ENCODE results near the gene ITGB5. TPM values are rescaled to one million over a fixed set of nuclear protein-coding genes. Genes with fewer than 3 reads are reported as not detected.

ITGB5 gene
- total and polyA plus RNA-seq, 2 donors (not counting 3 experiments of a cell fraction or from before 2014, with no cell fraction given) = 144 to 170 TPM

DNA sequence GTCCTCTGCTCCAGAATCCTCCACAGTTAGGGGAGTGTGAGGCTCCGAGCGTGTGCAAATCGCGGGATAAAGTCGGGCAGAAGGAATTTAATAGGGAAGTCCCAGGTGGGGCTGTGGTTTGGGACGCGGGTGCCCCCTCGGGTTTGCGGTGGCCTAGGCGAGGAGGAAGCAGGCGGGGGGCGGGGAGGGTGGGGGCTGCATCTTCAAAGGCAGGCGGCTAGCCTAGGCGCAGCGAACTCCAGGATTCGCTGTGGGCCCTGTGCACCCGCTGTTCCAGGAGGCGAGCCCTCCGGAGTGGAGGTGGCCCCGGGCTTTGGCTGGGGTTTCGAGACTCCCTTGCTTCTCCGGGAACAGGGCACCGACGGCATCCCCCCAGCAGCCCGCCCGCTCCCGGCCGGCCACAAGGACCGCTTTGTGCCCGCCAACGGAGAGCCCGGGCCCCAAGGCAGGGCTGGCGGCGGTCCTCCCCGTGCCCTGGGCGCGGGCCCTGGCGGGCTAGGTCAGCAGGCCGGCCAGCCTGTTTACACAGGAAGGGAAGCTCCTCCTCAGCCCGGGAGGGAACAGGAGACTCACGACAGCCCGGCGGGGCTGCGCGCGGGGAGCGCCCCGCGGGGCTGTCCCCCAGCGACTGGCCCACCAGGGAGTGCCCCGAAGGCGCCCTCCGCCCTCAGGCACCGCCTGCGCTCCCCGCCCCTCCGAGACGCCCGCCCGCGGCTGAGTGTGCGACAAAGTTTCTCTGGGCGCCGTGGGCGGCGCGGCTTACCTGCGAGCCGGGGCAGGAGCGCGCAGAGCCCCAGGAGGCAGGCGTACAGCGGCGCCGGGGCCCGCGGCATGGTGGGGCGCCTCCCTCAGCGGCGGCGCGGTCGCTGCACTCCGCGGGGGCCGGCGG is 753 bp downstream of the ITGB5 start:
- H3K36me3 ChIP-seq (ENCODE audit: control insufficient read depth in 2 of 2, extremely low read depth in 1 of 2, insufficient read depth in 2 of 2, low read length in 2 of 2) = no peaks in the 10 kb centered on the region
- H3K27ac ChIP-seq (ENCODE audit: insufficient read depth, low read depth, low read length) = peak overlapping the region; percentile 57
- ChIA-PET CTCF (interaction anchor here (1.0 to 5.9 kb wide), 6 partner anchors 15 to 126 kb away, joined by 4 to 56 read pairs (median 12); no protein-coding TSS in a partner anchor), POLR2A (interaction anchor here (1.0 kb wide), 1 partner anchor 115 kb away, joined by 3 read pairs; no protein-coding TSS in a partner anchor)
- H2AFZ ChIP-seq (ENCODE audit: low read depth, low read length) = peak overlapping the region; percentile 73
- H3K79me2 ChIP-seq (ENCODE audit: control insufficient read depth, insufficient read depth, low read length) = peaks cover 21% of the 10 kb centered on the region
- H3K9me3 ChIP-seq (replicated peaks; ENCODE audit: control insufficient read depth, insufficient read depth, low read length) = no peaks in the 10 kb centered on the region
- peak; percentile 40 for DNase-seq (ENCODE audit: low read depth, low spot score)
- H4K20me1 ChIP-seq (replicated peaks; ENCODE audit: control insufficient read depth, extremely low read depth, insufficient read depth, low read length) = no peaks in the 10 kb centered on the region
- BruUV-seq (replicated peaks) = no TSS peak
- H3K9ac ChIP-seq (replicated peaks; ENCODE audit: extremely low read depth, insufficient read depth, low read length) = peak overlapping the region; percentile 56
- intact Hi-C loops (cut with micrococcal nuclease) = loop anchor here (1.0 to 2.0 kb wide), 6 partner anchors 7 to 125 kb away; no protein-coding TSS in a partner anchor
- peak overlapping the region; percentile 36 to 73 (median 58) for H3K4me3 ChIP-seq (replicated peaks in 1 of 3; ENCODE audit: insufficient read depth in 1 of 3, low read depth in 1 of 3, low read length in 3 of 3)
- H3K4me1 ChIP-seq (ENCODE audit: control insufficient read depth, extremely low read depth, insufficient read depth, low read length) = peaks cover 23% of the 10 kb centered on the region
- peak overlapping the region; percentile 82 for H3K4me2 ChIP-seq (ENCODE audit: insufficient read depth, low read length)
- no peaks in the 10 kb centered on the region for H3K9me1 ChIP-seq (replicated peaks; ENCODE audit: control insufficient read depth, extremely low read depth, insufficient read depth, low read length)
- dilution Hi-C loops (cut with MboI; ENCODE audit: extremely low pct_ligation_motif_present, low sequenced_read_pairs) = loop anchor here (25.0 kb wide), 1 partner anchor 124 kb away; no protein-coding TSS in a partner anchor
- peak; percentile 52 for FAIRE-seq
- TF ChIP-seq POLR2A (IDR thresholded peaks at IDR 0.05; ENCODE audit: low read depth, low read length) = no peak
- peak; percentile 19 for TF ChIP-seq POLR2AphosphoS5 (IDR thresholded peaks at IDR 0.05; ENCODE audit: insufficient read depth, low read depth, low read length)
- H3K27me3 ChIP-seq (ENCODE audit: control insufficient read depth in 2 of 2, insufficient read depth in 2 of 2, low read length in 2 of 2) = no peaks in the 10 kb centered on the region

DNA sequence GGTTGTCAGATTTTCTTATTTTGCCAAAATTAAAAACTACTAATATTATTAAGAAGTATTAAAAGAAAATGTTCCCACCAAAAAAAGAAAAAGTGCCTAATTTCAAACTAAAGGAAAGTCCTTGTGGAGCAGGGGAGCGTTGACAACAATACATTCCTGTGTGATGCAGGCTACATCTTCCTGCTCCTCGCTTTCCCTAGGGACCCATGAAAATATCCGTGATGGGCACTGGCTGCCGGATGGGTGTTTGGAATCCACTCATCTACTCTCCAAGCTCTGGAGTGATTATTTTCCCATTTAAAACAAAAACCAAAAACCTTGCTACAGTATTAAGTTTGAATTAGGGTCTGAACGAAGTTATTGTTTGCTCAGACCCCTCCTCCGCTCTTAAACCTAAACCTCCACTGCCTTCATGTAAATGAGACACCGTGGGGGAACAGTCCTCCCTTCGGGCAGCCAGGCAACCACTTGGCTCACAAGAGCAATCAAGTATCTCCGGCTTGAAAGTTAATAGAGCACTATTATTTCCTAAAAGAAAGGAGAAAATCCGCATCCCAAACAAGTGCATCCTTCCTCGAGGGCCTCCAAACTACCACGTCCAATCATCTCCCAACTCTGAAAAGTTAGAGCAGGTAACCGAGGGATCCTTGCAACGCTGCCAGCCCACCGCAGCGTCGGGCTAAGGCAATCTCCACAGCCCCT is 1.5 kb downstream of the ITGB5 start:
- ChIA-PET CTCF (interaction anchor here (4.2 kb wide), 1 partner anchor 126 kb away, joined by 20 read pairs; no protein-coding TSS in a partner anchor), POLR2A (no interaction called here)
- DNase-seq (ENCODE audit: low read depth, low spot score) (peak; percentile 14), FAIRE-seq (peak; percentile 62)
- Histone ChIP-seq H2AFZ (ENCODE audit: low read depth, low read length) (no peak overlapping the region), H3K4me3 (replicated peaks in 1 of 3; ENCODE audit: insufficient read depth in 1 of 3, low read depth in 1 of 3, low read length in 3 of 3) (peak overlapping the region; percentile 18 to 58 (median 36)), H3K9me3 (replicated peaks; ENCODE audit: control insufficient read depth, insufficient read depth, low read length) (no peaks in the 10 kb centered on the region), H3K9me1 (replicated peaks; ENCODE audit: control insufficient read depth, extremely low read depth, insufficient read depth, low read length) (no peaks in the 10 kb centered on the region), H3K27me3 (ENCODE audit: control insufficient read depth in 2 of 2, insufficient read depth in 2 of 2, low read length in 2 of 2) (no peaks in the 10 kb centered on the region), H3K4me1 (ENCODE audit: control insufficient read depth, extremely low read depth, insufficient read depth, low read length) (peaks cover 23% of the 10 kb centered on the region), H4K20me1 (replicated peaks; ENCODE audit: control insufficient read depth, extremely low read depth, insufficient read depth, low read length) (no peaks in the 10 kb centered on the region), H3K79me2 (ENCODE audit: control insufficient read depth, insufficient read depth, low read length) (peaks cover 26% of the 10 kb centered on the region), H3K36me3 (ENCODE audit: control insufficient read depth in 2 of 2, extremely low read depth in 1 of 2, insufficient read depth in 2 of 2, low read length in 2 of 2) (no peaks in the 10 kb centered on the region), H3K27ac (ENCODE audit: insufficient read depth, low read depth, low read length) (no peak overlapping the region), H3K9ac (replicated peaks; ENCODE audit: extremely low read depth, insufficient read depth, low read length) (peak overlapping the region; percentile 13), H3K4me2 (ENCODE audit: insufficient read depth, low read length) (peak overlapping the region; percentile 82)
- TSS peak; percentile 12 for BruUV-seq (replicated peaks)
- dilution Hi-C loops (cut with MboI; ENCODE audit: extremely low pct_ligation_motif_present, low sequenced_read_pairs) = loop anchor here (25.0 kb wide), 1 partner anchor 123 kb away; no protein-coding TSS in a partner anchor
- TF ChIP-seq FOS (IDR thresholded peaks at IDR 0.05; ENCODE audit: borderline replicate concordance, insufficient read depth, low read length) = no peak
- no peak for TF ChIP-seq MYC (IDR thresholded peaks at IDR 0.05; ENCODE audit: low read depth, low read length)
- intact Hi-C loops (cut with micrococcal nuclease) = loop anchor here (1.0 to 2.0 kb wide), 3 partner anchors 15 to 99 kb away; no protein-coding TSS in a partner anchor

Data from endothelial cell of umbilical vein (primary cell).